CD4-positive, alpha-beta memory T cell (primary cell): ENCODE measurements around the gene REEP6. TPM values are rescaled to one million over a fixed set of nuclear protein-coding genes. Genes with fewer than 3 reads are reported as not detected.

Source experiments
- CTCF ChIA-PET: fragments of 350-600 bp; sonication (Branson Sonifier 250); formaldehyde crosslinking; loops from one replicate; lab custom pipeline; 2021; ENCODE audit warnings: inconsistent platforms; ENCODE audit not compliant: partially characterized antibody; lab: Charles Lee
- POLR2A ChIA-PET: fragments of 350-600 bp; sonication (Branson Sonifier 250); formaldehyde crosslinking; loops from one replicate; lab custom pipeline; 2021; ENCODE audit not compliant: partially characterized antibody; lab: Charles Lee
- DNase-seq, 5 donors: peaks; one replicate each; pipeline versions ENCODE4 v3.0.0 to v3.0.0-alpha.2; 2020 to 2022; ENCODE audit warnings: mixed read lengths in 1 of 5
- H3K27ac ChIP-seq: one replicate; pipeline ENCODE4 v1.7.0; 2013; ENCODE audit warnings: low read depth, low read length
- H3K27me3 ChIP-seq: 2 replicates; pipeline ENCODE4 v1.7.0; 2013; ENCODE audit warnings: mild to moderate bottlenecking, low read length, moderate library complexity; ENCODE audit not compliant: insufficient read depth
- H3K36me3 ChIP-seq: 2 replicates; pipeline ENCODE4 v1.7.0; 2013; ENCODE audit warnings: mild to moderate bottlenecking, low read length, moderate library complexity; ENCODE audit not compliant: insufficient read depth
- H3K4me1 ChIP-seq: 2 replicates; pipeline ENCODE4 v1.7.0; 2013; ENCODE audit warnings: mild to moderate bottlenecking, low read length, moderate library complexity; ENCODE audit not compliant: insufficient read depth
- H3K4me3 ChIP-seq, 2 donors: one replicate each; pipeline ENCODE4 v1.7.0; 2013; ENCODE audit warnings: low read length in 2 of 2, mild to moderate bottlenecking in 1 of 2
- H3K9me3 ChIP-seq, 2 donors: one replicate each; pipeline ENCODE4 v1.7.0; 2013; ENCODE audit warnings: low read length in 2 of 2, control low read depth in 1 of 2; ENCODE audit not compliant: control insufficient read depth in 1 of 2
- H3K27ac Mint-ChIP-seq, 7 donors: one replicate each; pipeline ENCODE4 v1.8.0; 2020 to 2021; ENCODE audit warnings: mixed read lengths in 7 of 7, mild to moderate bottlenecking in 6 of 7, inconsistent platforms in 3 of 7, moderate library complexity in 3 of 7
- H3K27me3 Mint-ChIP-seq, 2 donors: one replicate each; pipeline ENCODE4 v1.8.0; 2020 to 2021; ENCODE audit warnings: mixed read lengths in 2 of 2
- H3K36me3 Mint-ChIP-seq, 2 donors: one replicate each; pipeline ENCODE4 v1.8.0; 2020 to 2021; ENCODE audit warnings: mixed read lengths in 2 of 2, inconsistent platforms in 1 of 2, mild to moderate bottlenecking in 1 of 2
- H3K4me1 Mint-ChIP-seq, 4 donors: one replicate each; pipeline ENCODE4 v1.8.0; 2020 to 2021; ENCODE audit warnings: mixed read lengths in 4 of 4, mild to moderate bottlenecking in 1 of 4
- H3K4me3 Mint-ChIP-seq, 8 donors: one replicate each; pipeline ENCODE4 v1.8.0; 2020 to 2021; ENCODE audit warnings: mixed read lengths in 8 of 8, mild to moderate bottlenecking in 7 of 8, moderate library complexity in 6 of 8, inconsistent platforms in 3 of 8
- H3K9me3 Mint-ChIP-seq, 8 donors: one replicate each; pipeline ENCODE4 v1.8.0; 2020 to 2021; ENCODE audit warnings: mixed read lengths in 8 of 8, mild to moderate bottlenecking in 5 of 8, inconsistent platforms in 3 of 8, moderate library complexity in 1 of 8
- intact Hi-C: fragments of 100-400 bp; cut with micrococcal nuclease; formaldehyde crosslinking; loops from one replicate; pipeline ENCODE4 v1.15.1; 2023
- polyA plus RNA-seq, 2 donors: library from polyadenylated mRNA; unstranded; fragments of 300-500 nt; fragmentation: Illumina TruSeq; gene quantifications; one replicate each; pipeline ENCODE4 v1.2.3, GENCODE V29; 2021
- total RNA-seq, 2 experiments: library from RNA; stranded (reverse); gene quantifications; one replicate each; pipeline ENCODE4 v1.2.3, GENCODE V29; 2021

REEP6 gene
- total and polyA plus RNA-seq, 4 experiments from 2014 or later = 1.00 to 3.3 (median 2.9) TPM

DNA sequence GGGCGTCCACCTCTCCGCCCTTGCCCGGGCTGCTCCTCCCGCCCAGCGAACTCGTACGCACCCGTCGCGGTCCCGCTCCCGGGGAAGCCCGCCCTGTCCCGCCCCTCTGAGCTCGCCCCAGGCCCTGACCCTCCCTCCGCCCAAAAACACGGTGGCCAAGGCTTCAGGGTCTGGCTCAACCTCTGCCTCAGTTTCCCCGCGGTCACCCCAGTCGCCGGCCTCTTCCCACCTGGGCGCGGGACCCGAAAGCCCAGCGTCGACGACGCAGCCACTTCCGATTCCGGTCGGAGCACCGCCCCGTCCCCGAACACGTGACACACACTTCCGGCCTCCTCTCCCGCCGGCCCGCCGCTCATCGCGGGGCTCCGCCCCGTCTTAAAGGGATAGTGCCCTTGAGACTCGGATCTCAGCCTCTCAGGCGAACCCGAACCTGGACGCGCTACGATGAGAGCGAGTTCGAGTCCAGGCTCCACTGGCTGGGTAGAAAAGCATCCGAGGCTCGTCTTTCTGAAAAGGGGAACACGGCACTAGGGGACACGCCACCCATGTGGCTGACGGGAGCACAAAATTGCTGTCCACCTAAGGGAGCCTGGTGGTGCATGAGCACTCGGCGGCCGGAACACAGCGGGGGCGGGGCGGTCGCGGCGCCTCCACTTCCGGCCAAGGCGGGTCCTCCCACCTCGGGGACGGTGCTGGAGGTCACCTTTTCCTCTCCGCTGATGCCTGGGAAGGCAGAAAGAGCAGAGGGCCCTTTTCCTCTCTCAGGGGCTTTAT, 11.9 kb upstream of the REEP6 start, which contains the start of gene C19orf25:
C19orf25 (minus strand) TSS at position 282 of the 774 bp plus-strand sequence. CDS start 312 bp downstream, outside the sequence.
- Mint-ChIP-seq H3K4me1 (peaks cover 6 to 32% (median 14%) of the 10 kb centered on the region in 4 donors), H3K36me3 (peaks cover 4 to 7% of the 10 kb centered on the region in 2 donors), H3K4me3 (peak within 1 kb of the TSS; percentile 97 to 100 (median 98)), H3K27ac (peak within 1 kb of the TSS; percentile 87 to 99 (median 97)), H3K9me3 (no peaks in the 10 kb centered on the region), H3K27me3 (no peaks in the 10 kb centered on the region)
- ChIA-PET CTCF (no interaction called here), POLR2A (interaction anchor here (0.7 to 1.5 kb wide), 3 partner anchors 9 to 12 kb away, joined by 3 to 5 read pairs (median 4); partner anchors contain the start of gene REEP6)
- no peaks in the 10 kb centered on the region for H3K27me3 ChIP-seq
- no peaks in the 10 kb centered on the region for H3K36me3 ChIP-seq
- DNase-seq = peak; percentile 87 to 91 (median 89)
- H3K4me1 ChIP-seq = peaks cover 14% of the 10 kb centered on the region
- intact Hi-C loops = loop anchor here (1.0 kb wide), 2 partner anchors 9 to 11 kb away; partner anchors contain the start of gene PCSK4
- H3K4me3 ChIP-seq = peak within 1 kb of the TSS; percentile 46 to 52
- H3K27ac ChIP-seq = peak within 1 kb of the TSS; percentile 76
- H3K9me3 ChIP-seq = no peaks in the 10 kb centered on the region

DNA sequence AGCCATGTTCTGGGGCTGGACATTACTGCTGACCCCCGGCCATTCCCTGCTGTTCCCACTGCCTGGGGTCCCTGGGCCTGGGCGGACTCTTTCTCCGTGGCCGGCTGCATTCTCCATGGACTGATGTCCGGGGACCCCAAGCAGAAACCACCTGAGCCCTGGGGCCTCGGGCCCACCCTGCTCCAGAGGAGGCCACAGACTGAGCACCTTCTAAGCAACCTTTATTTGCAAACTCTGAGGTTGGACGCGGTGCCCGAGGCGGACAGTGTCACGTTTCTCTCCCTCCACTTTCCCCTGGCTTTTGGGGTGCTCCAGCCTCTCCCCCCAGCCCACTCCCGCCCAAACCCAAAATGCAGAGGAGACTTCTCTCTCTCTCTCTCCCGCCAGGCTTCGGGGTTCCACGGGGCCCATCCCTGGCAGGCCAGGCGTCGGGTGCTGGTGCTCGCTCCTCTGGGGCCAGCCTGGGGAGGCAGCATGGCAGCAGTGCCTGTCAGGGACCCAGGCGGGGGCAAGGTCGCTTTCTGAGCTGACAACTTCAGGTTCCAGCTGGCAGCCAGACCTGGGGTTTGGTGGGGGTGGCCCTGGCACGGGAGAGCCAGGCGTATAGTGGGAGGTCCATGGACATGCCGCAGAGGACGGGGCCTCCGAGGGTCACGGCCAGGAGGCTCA, 9.6 kb upstream of the REEP6 start:
- ChIA-PET CTCF (no interaction called here), POLR2A (no interaction called here)
- Histone ChIP-seq H3K4me1 (peaks cover 14% of the 10 kb centered on the region), H3K9me3 (no peaks in the 10 kb centered on the region), H3K27ac (no peak overlapping the region), H3K4me3 (no peak overlapping the region), H3K36me3 (no peaks in the 10 kb centered on the region), H3K27me3 (no peaks in the 10 kb centered on the region)
- H3K27ac Mint-ChIP-seq = no peak overlapping the region
- H3K4me1 Mint-ChIP-seq = peaks cover 6 to 27% (median 14%) of the 10 kb centered on the region in 4 donors
- no peak overlapping the region for H3K4me3 Mint-ChIP-seq
- peaks cover 4 to 7% of the 10 kb centered on the region in 2 donors for H3K36me3 Mint-ChIP-seq
- intact Hi-C loops = no loop called here
- no peaks in the 10 kb centered on the region for H3K9me3 Mint-ChIP-seq
- peak in 1 of 5 donors; percentile 33 for DNase-seq
- no peaks in the 10 kb centered on the region for H3K27me3 Mint-ChIP-seq

DNA sequence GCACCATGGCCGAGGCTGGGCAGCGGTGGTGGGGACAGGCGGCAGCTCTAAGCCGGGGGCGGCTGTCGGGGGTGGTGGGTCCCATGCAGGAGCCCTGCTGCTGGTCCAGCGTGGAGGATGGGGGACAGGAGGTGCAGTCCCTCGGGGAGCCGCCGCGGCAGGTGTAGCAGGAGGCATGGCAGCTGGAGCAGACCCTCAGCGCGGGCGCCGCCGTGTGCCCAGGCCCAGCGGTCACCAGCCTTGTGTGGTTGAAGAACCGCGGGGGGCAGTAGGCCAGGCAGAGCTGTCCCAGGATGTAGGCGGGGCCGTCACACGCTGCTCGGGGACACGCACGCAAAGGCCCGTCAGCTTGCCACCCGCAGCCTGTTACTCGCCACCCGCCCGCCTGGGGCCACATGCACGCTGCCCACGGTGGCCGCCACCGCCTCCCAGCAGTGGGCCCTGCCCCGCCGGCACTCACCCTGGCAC, 9.1 kb upstream of the REEP6 start:
- Histone ChIP-seq H3K9me3 (no peaks in the 10 kb centered on the region), H3K4me1 (peaks cover 14% of the 10 kb centered on the region), H3K27ac (no peak overlapping the region), H3K36me3 (no peaks in the 10 kb centered on the region), H3K4me3 (no peak overlapping the region), H3K27me3 (no peaks in the 10 kb centered on the region)
- Mint-ChIP-seq H3K27ac (no peak overlapping the region), H3K9me3 (no peaks in the 10 kb centered on the region), H3K36me3 (peaks cover 4 to 7% of the 10 kb centered on the region in 2 donors), H3K4me3 (no peak overlapping the region), H3K27me3 (no peaks in the 10 kb centered on the region), H3K4me1 (peaks cover 6 to 23% (median 14%) of the 10 kb centered on the region in 4 donors)
- ChIA-PET CTCF (no interaction called here), POLR2A (no interaction called here)
- peak in 1 of 5 donors; percentile 16 for DNase-seq
- intact Hi-C loops = no loop called here

DNA sequence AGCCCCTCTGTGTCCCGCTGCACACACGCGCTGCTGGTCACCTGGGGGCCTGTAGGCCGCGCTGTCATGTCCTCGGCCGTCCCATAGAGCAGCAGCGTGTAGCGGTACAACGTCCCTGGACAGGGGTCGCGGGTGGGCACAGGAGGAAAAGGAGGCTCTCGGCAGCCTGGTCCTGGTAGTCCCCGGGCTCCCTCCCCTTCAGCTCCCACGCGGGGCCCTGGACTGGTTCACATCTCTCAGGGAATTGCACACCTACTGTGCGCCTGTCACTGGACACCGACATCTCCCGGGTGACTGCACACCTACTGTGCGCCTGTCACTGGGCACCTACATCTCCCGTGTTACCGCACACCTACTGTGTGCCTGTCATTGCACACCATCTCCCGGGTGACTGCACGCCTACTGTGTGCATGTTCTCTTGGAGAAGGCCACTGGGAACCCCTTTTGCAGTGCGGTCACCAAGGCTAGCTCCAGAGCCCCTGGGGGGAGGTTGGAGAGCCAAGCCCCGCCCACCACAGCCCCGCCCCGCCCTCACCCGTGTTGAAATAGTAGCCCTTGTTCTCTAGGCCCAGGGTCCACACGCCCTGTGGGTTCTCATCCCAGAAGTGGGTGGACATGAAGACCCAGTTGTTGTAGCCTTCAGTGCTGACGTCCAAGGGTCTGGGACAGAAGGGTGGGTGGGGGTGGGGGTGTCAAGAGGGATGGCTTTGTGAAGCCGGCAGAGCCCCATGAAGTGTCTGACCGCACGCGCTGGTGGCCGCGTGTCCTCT, 8.4 kb upstream of the REEP6 start:
- H3K9me3 ChIP-seq = no peaks in the 10 kb centered on the region
- Mint-ChIP-seq H3K4me3 (no peak overlapping the region), H3K4me1 (peaks cover 4 to 17% (median 9%) of the 10 kb centered on the region in 4 donors), H3K36me3 (peaks cover 4 to 5% of the 10 kb centered on the region in 2 donors), H3K27me3 (no peaks in the 10 kb centered on the region), H3K9me3 (no peaks in the 10 kb centered on the region), H3K27ac (no peak overlapping the region)
- intact Hi-C loops = no loop called here
- no peaks in the 10 kb centered on the region for H3K27me3 ChIP-seq
- DNase-seq = peak in 1 of 5 donors; percentile 12
- no peak overlapping the region for H3K4me3 ChIP-seq
- CTCF ChIA-PET = no interaction called here
- POLR2A ChIA-PET = no interaction called here
- no peak overlapping the region for H3K27ac ChIP-seq
- peaks cover 9% of the 10 kb centered on the region for H3K4me1 ChIP-seq
- no peaks in the 10 kb centered on the region for H3K36me3 ChIP-seq

DNA sequence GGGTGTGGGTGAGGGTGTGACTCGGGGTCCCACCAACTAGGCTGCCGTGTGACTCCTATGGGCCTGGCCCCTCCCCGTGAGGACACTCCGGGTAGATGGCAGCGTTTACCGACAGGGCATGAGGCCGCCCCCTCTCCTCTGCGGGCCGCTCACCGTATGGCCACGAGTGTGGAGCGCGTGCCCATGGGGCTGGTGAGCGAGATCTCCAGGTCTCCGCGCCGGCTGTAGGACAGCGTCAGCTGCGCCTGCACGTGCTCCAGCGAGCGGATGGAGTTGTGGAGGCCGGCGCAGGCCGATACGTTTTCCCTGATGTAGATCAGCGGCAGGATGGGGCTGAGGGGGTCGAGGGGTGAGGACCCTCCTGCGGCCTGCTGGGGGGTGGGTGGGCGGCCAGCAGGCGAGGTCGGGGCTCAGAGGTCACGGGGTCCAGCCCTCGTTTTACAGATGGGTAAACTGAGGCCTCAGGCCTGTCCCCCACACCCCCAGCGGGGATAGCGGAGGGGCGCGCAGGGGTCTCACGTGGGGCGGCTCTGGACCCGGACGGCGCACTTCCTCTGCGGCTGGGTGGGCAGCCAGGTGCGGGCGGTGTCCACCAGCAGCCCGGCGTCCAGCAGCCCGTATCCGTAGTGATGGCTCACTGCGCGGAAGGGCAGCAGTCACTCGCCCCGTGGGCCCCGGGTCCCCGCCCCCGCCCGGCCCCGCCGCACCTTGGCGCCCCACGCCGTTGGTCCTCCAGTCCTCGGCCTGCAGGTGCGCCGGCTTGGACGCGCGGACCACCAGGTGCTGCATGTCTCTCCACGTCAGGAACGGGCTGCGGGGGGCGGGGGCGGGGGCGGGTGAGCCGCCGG, 7.6 kb upstream of the REEP6 start:
- H3K4me1 Mint-ChIP-seq = peaks cover 4 to 10% (median 5%) of the 10 kb centered on the region in 4 donors
- Histone ChIP-seq H3K4me3 (no peak overlapping the region), H3K27me3 (no peaks in the 10 kb centered on the region), H3K4me1 (peaks cover 3% of the 10 kb centered on the region), H3K9me3 (no peaks in the 10 kb centered on the region), H3K27ac (no peak overlapping the region), H3K36me3 (no peaks in the 10 kb centered on the region)
- no peak overlapping the region for H3K27ac Mint-ChIP-seq
- intact Hi-C loops = no loop called here
- peaks cover 4% of the 10 kb centered on the region in 2 donors for H3K36me3 Mint-ChIP-seq
- DNase-seq = peak in 1 of 5 donors; percentile 13
- no peak overlapping the region for H3K4me3 Mint-ChIP-seq
- ChIA-PET POLR2A (no interaction called here), CTCF (no interaction called here)
- no peaks in the 10 kb centered on the region for H3K9me3 Mint-ChIP-seq
- H3K27me3 Mint-ChIP-seq = no peaks in the 10 kb centered on the region

DNA sequence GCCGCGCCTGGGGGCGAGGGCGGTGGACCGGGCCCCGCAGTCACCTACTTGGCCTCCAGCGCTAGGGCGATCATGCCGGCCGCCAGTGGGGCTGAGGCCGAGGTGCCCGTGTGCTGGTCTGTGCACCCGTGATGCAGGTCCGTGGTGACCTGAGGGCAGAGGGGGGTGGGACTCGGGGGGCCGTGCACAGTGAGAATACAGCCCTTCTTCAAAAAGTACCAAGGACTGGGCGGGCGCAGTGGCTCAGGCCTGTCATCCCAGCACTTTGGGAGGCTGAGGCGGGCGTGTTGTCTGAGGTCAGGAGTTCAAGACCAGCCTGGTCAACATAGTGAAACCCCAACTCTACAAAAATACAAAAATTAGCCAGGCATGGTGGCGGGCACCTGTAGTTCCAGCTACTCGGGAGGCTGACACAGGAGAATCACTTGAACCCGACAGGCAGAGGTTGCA, 7.0 kb upstream of the REEP6 start:
- Histone ChIP-seq H3K4me3 (no peak overlapping the region), H3K36me3 (no peaks in the 10 kb centered on the region), H3K9me3 (no peaks in the 10 kb centered on the region), H3K27me3 (no peaks in the 10 kb centered on the region), H3K27ac (no peak overlapping the region), H3K4me1 (no peaks in the 10 kb centered on the region)
- no peaks in the 10 kb centered on the region for H3K27me3 Mint-ChIP-seq
- DNase-seq = no peak
- peaks cover 2% of the 10 kb centered on the region in 2 donors for H3K36me3 Mint-ChIP-seq
- H3K4me3 Mint-ChIP-seq = no peak overlapping the region
- peaks cover 3 to 7% (median 4%) of the 10 kb centered on the region in 4 donors for H3K4me1 Mint-ChIP-seq
- no peak overlapping the region for H3K27ac Mint-ChIP-seq
- no peaks in the 10 kb centered on the region for H3K9me3 Mint-ChIP-seq
- ChIA-PET CTCF (no interaction called here), POLR2A (no interaction called here)
- intact Hi-C loops = no loop called here
